Activated CD4-positive, alpha-beta T cell treated with anti-CD3 and anti-CD28 coated beads, Interleukin-2, amount 50 U/mL, for 1 hour (primary cell): ENCODE measurements around the gene NCF4.

Experiments
- DNase-seq: peaks from one replicate; pipeline ENCODE4 v3.0.0-alpha.2; 2020

Gene NCF4

GRCh38 chr22:36899498-36899897 lies 38.7 kb downstream of the NCF4 start:
- DNase-seq, result no peak

- DNase-seq, result no peak
Measured at GRCh38 chr22:36900225-36900624, 39.4 kb downstream of the NCF4 start.

GRCh38 chr22:36900880-36901279 lies 40.1 kb downstream of the NCF4 start:
- no peak for DNase-seq

GRCh38 chr22:36901411-36902142 lies 40.8 kb downstream of the NCF4 start:
- DNase-seq, result no peak

- DNase-seq, result no peak
Measured at GRCh38 chr22:36902143-36902926, 41.5 kb downstream of the NCF4 start.

GRCh38 chr22:36904260-36904880 lies 43.6 kb downstream of the NCF4 start:
- DNase-seq, result no peak

- no peak for DNase-seq
Measured at GRCh38 chr22:36907253-36908195, 46.7 kb downstream of the NCF4 start.

GRCh38 chr22:36910461-36910860 lies 49.7 kb downstream of the NCF4 start:
- DNase-seq, result no peak

- no peak for DNase-seq
Measured at GRCh38 chr22:36911887-36912661, 51.3 kb downstream of the NCF4 start.

GRCh38 chr22:36912694-36913426 lies 52.1 kb downstream of the NCF4 start:
- DNase-seq, result no peak

GRCh38 chr22:36913427-36914389 lies 52.9 kb downstream of the NCF4 start, which contains the start of gene CSF2RB:
Gene CSF2RB, plus strand, starts transcription at chr22:36913628. Its CDS starts 8,580 bp downstream, at chr22:36922208.
- no peak for DNase-seq

- no peak for DNase-seq
Measured at GRCh38 chr22:36914390-36914752, 53.6 kb downstream of the NCF4 start.

- DNase-seq, result no peak
Measured at GRCh38 chr22:36916034-36916433, 55.2 kb downstream of the NCF4 start.

GRCh38 chr22:36918586-36919284 lies 57.9 kb downstream of the NCF4 start:
- no peak for DNase-seq

GRCh38 chr22:36921309-36922104 lies 60.7 kb downstream of the NCF4 start:
- no peak for DNase-seq

- DNase-seq, result no peak
Measured at GRCh38 chr22:36922105-36922608, 61.4 kb downstream of the NCF4 start.

GRCh38 chr22:36922711-36923110 lies 61.9 kb downstream of the NCF4 start:
- no peak for DNase-seq

- no peak for DNase-seq
Measured at GRCh38 chr22:36923131-36923788, 62.5 kb downstream of the NCF4 start.
